ENCODE results near the gene CDKL1. TPM values are rescaled to one million over a fixed set of nuclear protein-coding genes. Genes with fewer than 3 reads are reported as not detected.

The CDKL1 gene
- 5.9 and 12.4 TPM in 2 replicates for total RNA-seq (2014; rRNA removed; shearing (Covaris generic); ENCODE audit: low replicate concordance)

- Histone ChIP-seq H3K27ac (ENCODE audit: low read length) (peak within 1 kb of the TSS; percentile 78), H3K9me2 (replicated peaks; ENCODE audit: insufficient read depth, low read length) (no peaks in the 10 kb centered on the region), H3K36me3 (ENCODE audit: insufficient read depth, low read length) (no peaks in the 10 kb centered on the region), H2AFZ (ENCODE audit: low read length) (peak within 1 kb of the TSS; percentile 59), H3K27me3 (ENCODE audit: low read length) (no peaks in the 10 kb centered on the region), H3K79me2 (ENCODE audit: low read length) (peaks cover 24% of the 10 kb centered on the region), H3K9ac (ENCODE audit: low read length) (peak within 1 kb of the TSS; percentile 80), H3K4me1 (ENCODE audit: low read length) (peaks cover 70% of the 10 kb centered on the region), H3K4me2 (ENCODE audit: low read depth, low read length, poor library complexity, severe bottlenecking) (peak within 1 kb of the TSS; percentile 91), H4K20me1 (ENCODE audit: insufficient read depth, low read depth, low read length) (no peaks in the 10 kb centered on the region), H3K4me3 (ENCODE audit: low read length) (peak within 1 kb of the TSS; percentile 71), H3K9me3 (ENCODE audit: low read length) (no peaks in the 10 kb centered on the region)
- DNase-seq: peak; percentile 89
Measured at GRCh38 chr14:50396631-50397389, at the start of gene CDKL1. Gene CDKL1, minus strand, starts transcription at chr14:50396881. Its CDS starts 1,013 bp downstream, at chr14:50395868.

- Histone ChIP-seq H3K4me2 (ENCODE audit: low read depth, low read length, poor library complexity, severe bottlenecking) (no peak overlapping the region), H3K9me3 (ENCODE audit: low read length) (no peaks in the 10 kb centered on the region), H3K27me3 (ENCODE audit: low read length) (no peaks in the 10 kb centered on the region), H3K4me1 (ENCODE audit: low read length) (no peaks in the 10 kb centered on the region), H3K9me2 (replicated peaks; ENCODE audit: insufficient read depth, low read length) (no peaks in the 10 kb centered on the region; the same call in 1 of the 2 replicates), H3K36me3 (ENCODE audit: insufficient read depth, low read length) (peaks cover 64% of the 10 kb centered on the region), H4K20me1 (ENCODE audit: insufficient read depth, low read depth, low read length) (no peaks in the 10 kb centered on the region), H3K79me2 (ENCODE audit: low read length) (no peaks in the 10 kb centered on the region), H3K27ac (ENCODE audit: low read length) (no peak overlapping the region), H2AFZ (ENCODE audit: low read length) (no peak overlapping the region), H3K4me3 (ENCODE audit: low read length) (no peak overlapping the region), H3K9ac (ENCODE audit: low read length) (no peak overlapping the region)
- DNase-seq: no peak
Measured at GRCh38 chr14:50434528-50434927, 37.8 kb upstream of the CDKL1 start.

GRCh38 chr14:50432131-50432530, 35.5 kb upstream of the CDKL1 start:
- Histone ChIP-seq H3K9me2 (replicated peaks; ENCODE audit: insufficient read depth, low read length) (no peaks in the 10 kb centered on the region), H2AFZ (ENCODE audit: low read length) (no peak overlapping the region), H3K4me1 (ENCODE audit: low read length) (peaks cover 5% of the 10 kb centered on the region), H3K4me3 (ENCODE audit: low read length) (no peak overlapping the region), H3K9me3 (ENCODE audit: low read length) (no peaks in the 10 kb centered on the region), H3K27me3 (ENCODE audit: low read length) (no peaks in the 10 kb centered on the region), H3K27ac (ENCODE audit: low read length) (no peak overlapping the region), H3K4me2 (ENCODE audit: low read depth, low read length, poor library complexity, severe bottlenecking) (no peak overlapping the region), H4K20me1 (ENCODE audit: insufficient read depth, low read depth, low read length) (no peaks in the 10 kb centered on the region), H3K9ac (ENCODE audit: low read length) (no peak overlapping the region), H3K36me3 (ENCODE audit: insufficient read depth, low read length) (peaks cover 45% of the 10 kb centered on the region), H3K79me2 (ENCODE audit: low read length) (0 out of 2 replicates have a peak, but pooled peaks cover 6% of the 10 kb centered on the region)
- no peak for DNase-seq

GRCh38 chr14:50425816-50426215, 29.1 kb upstream of the CDKL1 start:
- H3K79me2 ChIP-seq (ENCODE audit: low read length): 0 out of 2 replicates have a peak, but pooled peaks cover 6% of the 10 kb centered on the region
- H3K9ac ChIP-seq (ENCODE audit: low read length): no peak overlapping the region
- H3K4me1 ChIP-seq (ENCODE audit: low read length): peaks cover 24% of the 10 kb centered on the region
- peak overlapping the region; percentile 43 for H3K4me2 ChIP-seq (ENCODE audit: low read depth, low read length, poor library complexity, severe bottlenecking)
- DNase-seq: no peak
- peak overlapping the region; percentile 56; the same call in 1 of the 2 replicates for H3K27ac ChIP-seq (ENCODE audit: low read length)
- peaks cover 39% of the 10 kb centered on the region for H3K36me3 ChIP-seq (ENCODE audit: insufficient read depth, low read length)
- no peaks in the 10 kb centered on the region for H3K9me3 ChIP-seq (ENCODE audit: low read length)
- no peaks in the 10 kb centered on the region for H3K9me2 ChIP-seq (replicated peaks; ENCODE audit: insufficient read depth, low read length)
- H4K20me1 ChIP-seq (ENCODE audit: insufficient read depth, low read depth, low read length): no peaks in the 10 kb centered on the region
- H3K4me3 ChIP-seq (ENCODE audit: low read length): no peak overlapping the region
- H3K27me3 ChIP-seq (ENCODE audit: low read length): no peaks in the 10 kb centered on the region
- no peak overlapping the region for H2AFZ ChIP-seq (ENCODE audit: low read length)

- H3K9me2 ChIP-seq (replicated peaks; ENCODE audit: insufficient read depth, low read length): no peaks in the 10 kb centered on the region
Measured at GRCh38 chr14:50425105-50425504, 28.4 kb upstream of the CDKL1 start.

GRCh38 chr14:50423529-50423928, 26.8 kb upstream of the CDKL1 start:
- Histone ChIP-seq H3K4me1 (ENCODE audit: low read length) (peaks cover 24% of the 10 kb centered on the region), H3K9ac (ENCODE audit: low read length) (no peak overlapping the region), H3K4me3 (ENCODE audit: low read length) (no peak overlapping the region), H3K27ac (ENCODE audit: low read length) (no peak overlapping the region), H3K36me3 (ENCODE audit: insufficient read depth, low read length) (peaks cover 60% of the 10 kb centered on the region), H3K27me3 (ENCODE audit: low read length) (no peaks in the 10 kb centered on the region), H3K9me2 (replicated peaks; ENCODE audit: insufficient read depth, low read length) (no peaks in the 10 kb centered on the region), H2AFZ (ENCODE audit: low read length) (no peak overlapping the region), H4K20me1 (ENCODE audit: insufficient read depth, low read depth, low read length) (no peaks in the 10 kb centered on the region), H3K79me2 (ENCODE audit: low read length) (0 out of 2 replicates have a peak, but pooled peaks cover 5% of the 10 kb centered on the region), H3K9me3 (ENCODE audit: low read length) (no peaks in the 10 kb centered on the region), H3K4me2 (ENCODE audit: low read depth, low read length, poor library complexity, severe bottlenecking) (no peak overlapping the region)
- DNase-seq: no peak

More at GRCh38 chr14:50425105-50425504, 28.4 kb upstream of the CDKL1 start:
- Histone ChIP-seq H4K20me1 (ENCODE audit: insufficient read depth, low read depth, low read length) (no peaks in the 10 kb centered on the region), H3K9me3 (ENCODE audit: low read length) (no peaks in the 10 kb centered on the region), H3K4me3 (ENCODE audit: low read length) (no peak overlapping the region), H3K36me3 (ENCODE audit: insufficient read depth, low read length) (peaks cover 46% of the 10 kb centered on the region), H3K4me1 (ENCODE audit: low read length) (peaks cover 24% of the 10 kb centered on the region), H2AFZ (ENCODE audit: low read length) (no peak overlapping the region), H3K27me3 (ENCODE audit: low read length) (no peaks in the 10 kb centered on the region), H3K9ac (ENCODE audit: low read length) (no peak overlapping the region), H3K4me2 (ENCODE audit: low read depth, low read length, poor library complexity, severe bottlenecking) (no peak overlapping the region), H3K27ac (ENCODE audit: low read length) (no peak overlapping the region), H3K79me2 (ENCODE audit: low read length) (0 out of 2 replicates have a peak, but pooled peaks cover 6% of the 10 kb centered on the region)
- DNase-seq: no peak

GRCh38 chr14:50421499-50421898, 24.8 kb upstream of the CDKL1 start:
- Histone ChIP-seq H3K9ac (ENCODE audit: low read length) (no peak overlapping the region), H2AFZ (ENCODE audit: low read length) (no peak overlapping the region), H3K4me2 (ENCODE audit: low read depth, low read length, poor library complexity, severe bottlenecking) (no peak overlapping the region), H4K20me1 (ENCODE audit: insufficient read depth, low read depth, low read length) (no peaks in the 10 kb centered on the region), H3K9me3 (ENCODE audit: low read length) (no peaks in the 10 kb centered on the region), H3K9me2 (replicated peaks; ENCODE audit: insufficient read depth, low read length) (no peaks in the 10 kb centered on the region), H3K4me1 (ENCODE audit: low read length) (peaks cover 13% of the 10 kb centered on the region), H3K27me3 (ENCODE audit: low read length) (no peaks in the 10 kb centered on the region), H3K27ac (ENCODE audit: low read length) (no peak overlapping the region), H3K79me2 (ENCODE audit: low read length) (no peaks in the 10 kb centered on the region; the same call in 1 of the 2 replicates), H3K36me3 (ENCODE audit: insufficient read depth, low read length) (peaks cover 75% of the 10 kb centered on the region), H3K4me3 (ENCODE audit: low read length) (no peak overlapping the region)
- DNase-seq: no peak

- Histone ChIP-seq H3K9me3 (ENCODE audit: low read length) (no peaks in the 10 kb centered on the region), H3K9ac (ENCODE audit: low read length) (no peak overlapping the region), H4K20me1 (ENCODE audit: insufficient read depth, low read depth, low read length) (no peaks in the 10 kb centered on the region), H3K79me2 (ENCODE audit: low read length) (no peaks in the 10 kb centered on the region; the same call in 1 of the 2 replicates), H3K27ac (ENCODE audit: low read length) (no peak overlapping the region), H3K9me2 (replicated peaks; ENCODE audit: insufficient read depth, low read length) (no peaks in the 10 kb centered on the region), H3K4me1 (ENCODE audit: low read length) (peaks cover 2% of the 10 kb centered on the region; the same call in 1 of the 2 replicates), H2AFZ (ENCODE audit: low read length) (no peak overlapping the region), H3K4me3 (ENCODE audit: low read length) (no peak overlapping the region), H3K27me3 (ENCODE audit: low read length) (no peaks in the 10 kb centered on the region), H3K4me2 (ENCODE audit: low read depth, low read length, poor library complexity, severe bottlenecking) (no peak overlapping the region), H3K36me3 (ENCODE audit: insufficient read depth, low read length) (peaks cover 61% of the 10 kb centered on the region)
- no peak for DNase-seq
Measured at GRCh38 chr14:50417853-50418252, 21.2 kb upstream of the CDKL1 start.

Measured in Karpas-422 (cell line).